H9 (cell line): ENCODE results near the gene FBXL19. TPM values are rescaled to one million over a fixed set of nuclear protein-coding genes. Genes with fewer than 3 reads are reported as not detected.

Source experiments
- DNase-seq: peaks from one replicate; pipeline ENCODE4 v3.0.0-alpha.2; 2017
- H2AFZ ChIP-seq: one replicate; pipeline ENCODE4 v1.6.1; 2013; ENCODE audit warnings: mild to moderate bottlenecking, low read length, control low read depth, moderate library complexity
- H2AK5ac ChIP-seq: 2 replicates; pipeline ENCODE4 v1.6.1; 2013; ENCODE audit warnings: low read length, control low read depth, mixed read lengths; ENCODE audit not compliant: insufficient read length
- H2BK120ac ChIP-seq: one replicate; pipeline ENCODE4 v1.6.1; 2013; ENCODE audit warnings: low read depth, mild to moderate bottlenecking, low read length, control low read depth, inconsistent platforms; ENCODE audit not compliant: poor library complexity, severe bottlenecking
- H2BK12ac ChIP-seq: 2 replicates; pipeline ENCODE4 v1.6.1; 2013; ENCODE audit warnings: low read length, control low read depth, mixed read lengths, low read depth; ENCODE audit not compliant: insufficient read length
- H2BK15ac ChIP-seq: 2 replicates; pipeline ENCODE4 v1.6.1; 2013; ENCODE audit warnings: low read depth, low read length, control low read depth
- H2BK20ac ChIP-seq: one replicate; pipeline ENCODE4 v1.6.1; 2013; ENCODE audit warnings: low read depth, mild to moderate bottlenecking, low read length, control low read depth, inconsistent platforms; ENCODE audit not compliant: poor library complexity, severe bottlenecking
- H2BK5ac ChIP-seq: 2 replicates; pipeline ENCODE4 v1.6.1; 2013; ENCODE audit warnings: low read length, control low read depth, mixed read lengths; ENCODE audit not compliant: insufficient read length
- H3K14ac ChIP-seq: 2 replicates; pipeline ENCODE4 v1.6.1; 2013; ENCODE audit warnings: low read length, control low read depth; ENCODE audit not compliant: insufficient read depth
- H3K18ac ChIP-seq: 2 replicates; pipeline ENCODE4 v1.6.1; 2013; ENCODE audit warnings: low read depth, mild to moderate bottlenecking, mixed read lengths, low read length, control low read depth; ENCODE audit not compliant: insufficient read length
- H3K23ac ChIP-seq: 2 replicates; pipeline ENCODE4 v1.6.1; 2013; ENCODE audit warnings: low read length, control low read depth, mixed read lengths, low read depth; ENCODE audit not compliant: insufficient read length
- H3K23me2 ChIP-seq: 2 replicates; pipeline ENCODE4 v1.6.1; 2013; ENCODE audit warnings: low read depth, mild to moderate bottlenecking, mixed read lengths, low read length, control low read depth; ENCODE audit not compliant: insufficient read length, poor library complexity, severe bottlenecking
- H3K27ac ChIP-seq: 2 replicates; pipeline ENCODE4 v1.5.1; 2013; ENCODE audit warnings: low read length, control low read depth, mixed read lengths, low read depth; ENCODE audit not compliant: insufficient read length
- H3K27me3 ChIP-seq: 2 replicates; pipeline ENCODE4 v1.6.1; 2013; ENCODE audit warnings: low read length, control low read depth, inconsistent platforms; ENCODE audit not compliant: insufficient read depth
- H3K4ac ChIP-seq: 2 replicates; pipeline ENCODE4 v1.6.1; 2013; ENCODE audit warnings: low read depth, mild to moderate bottlenecking, control low read depth, inconsistent platforms, low read length, moderate library complexity
- H3K4me1 ChIP-seq: 2 replicates; pipeline ENCODE4 v1.6.1; 2013; ENCODE audit warnings: low read length, control low read depth, inconsistent platforms; ENCODE audit not compliant: insufficient read depth
- H3K4me2 ChIP-seq: 2 replicates; pipeline ENCODE4 v1.6.1; 2013; ENCODE audit warnings: low read length, control low read depth, mixed read lengths; ENCODE audit not compliant: insufficient read length, insufficient read depth
- H3K56ac ChIP-seq: 2 replicates; pipeline ENCODE4 v1.6.1; 2013; ENCODE audit warnings: low read depth, mild to moderate bottlenecking, mixed read lengths, low read length, control low read depth; ENCODE audit not compliant: insufficient read length
- H3K79me1 ChIP-seq: 2 replicates; pipeline ENCODE4 v1.6.1; 2013; ENCODE audit warnings: low read depth, mild to moderate bottlenecking, moderate library complexity, low read length, control low read depth, inconsistent platforms; ENCODE audit not compliant: insufficient read depth, poor library complexity, severe bottlenecking
- H3K79me2 ChIP-seq: 2 replicates; pipeline ENCODE4 v1.6.1; 2013; ENCODE audit warnings: low read length, control low read depth, inconsistent platforms; ENCODE audit not compliant: insufficient read depth
- H3K9ac ChIP-seq: 2 replicates; pipeline ENCODE4 v1.6.1; 2013; ENCODE audit warnings: low read length, control low read depth, mixed read lengths; ENCODE audit not compliant: insufficient read length; ENCODE audit errors: extremely low read depth
- H3K9me3 ChIP-seq: one replicate; pipeline ENCODE4 v1.6.1; 2013; ENCODE audit warnings: low read depth, low read length, inconsistent platforms; ENCODE audit not compliant: control insufficient read depth
- H3T11ph ChIP-seq: one replicate; pipeline ENCODE4 v1.6.1; 2013; ENCODE audit warnings: mild to moderate bottlenecking, low read length, control low read depth, inconsistent platforms
- H4K20me1 ChIP-seq: one replicate; pipeline ENCODE4 v1.6.1; 2013; ENCODE audit not compliant: control insufficient read depth, insufficient read length, insufficient read depth
- H4K5ac ChIP-seq: 2 replicates; pipeline ENCODE4 v1.6.1; 2013; ENCODE audit warnings: low read depth, mild to moderate bottlenecking, mixed read lengths, low read length, control low read depth; ENCODE audit not compliant: insufficient read length
- H4K8ac ChIP-seq: replicated peaks from 2 replicates; pipeline ENCODE4 v1.6.1; 2013; ENCODE audit warnings: low read length, control low read depth, mixed read lengths, low read depth; ENCODE audit not compliant: insufficient read length
- H4K91ac ChIP-seq: 2 replicates; pipeline ENCODE4 v1.6.1; 2013; ENCODE audit warnings: low read depth, mild to moderate bottlenecking, moderate library complexity, mixed read lengths, low read length, control low read depth; ENCODE audit not compliant: insufficient read length
- H3K27ac Mint-ChIP-seq, 3 experiments: 2 replicates in 2 of 3; 3 replicates in 1 of 3; pipeline ENCODE4 v1.8.0; 2020 to 2021; ENCODE audit warnings: mixed read lengths in 3 of 3, mild to moderate bottlenecking in 1 of 3, moderate library complexity in 1 of 3
- H3K27me3 Mint-ChIP-seq: 2 replicates; pipeline ENCODE4 v1.8.0; 2021; ENCODE audit warnings: low read depth, mild to moderate bottlenecking, moderate library complexity, mixed read lengths
- H3K36me3 Mint-ChIP-seq, 3 experiments: 2 replicates in 2 of 3; 3 replicates in 1 of 3; pipeline ENCODE4 v1.8.0; 2020 to 2021; ENCODE audit warnings: low read depth in 3 of 3, mixed read lengths in 3 of 3; ENCODE audit not compliant: insufficient read depth in 1 of 3
- H3K4me1 Mint-ChIP-seq, 2 experiments: 2 replicates each; pipeline ENCODE4 v1.8.0; 2020; ENCODE audit warnings: mixed read lengths in 2 of 2
- H3K4me3 Mint-ChIP-seq, 2 experiments: 2 replicates in 1 of 2; 3 replicates in 1 of 2; pipeline ENCODE4 v1.8.0; 2020 to 2021; ENCODE audit warnings: mild to moderate bottlenecking in 2 of 2, mixed read lengths in 2 of 2, moderate library complexity in 1 of 2
- H3K9me3 Mint-ChIP-seq, 2 experiments: 2 replicates in 1 of 2; 3 replicates in 1 of 2; pipeline ENCODE4 v1.8.0; 2020; ENCODE audit warnings: mild to moderate bottlenecking in 2 of 2, mixed read lengths in 2 of 2, moderate library complexity in 1 of 2
- WGBS: extraction: QIAGEN DNeasy Blood & Tissue Kit; methylation state at CpG from one replicate; pipeline ENCODE4 v1.1.7; 2013; ENCODE audit warnings: missing lambda C conversion rate, low lambda C conversion rate, mixed read lengths; ENCODE audit not compliant: insufficient read length; ENCODE audit errors: extremely low coverage; 5-methylcytosine and 5-hydroxymethylcytosine counted together
- total RNA-seq: library from RNA; stranded (reverse); gene quantifications from 2 replicates; pipeline ENCODE4 v1.2.1, GENCODE V29; 2021
- TF ChIP-seq, protein P1 (sequence below): fragments of 200-600 bp; sonication (generic); conservative IDR thresholded peaks from 3 replicates; pipeline ENCODE4 v1.8.0; 2021; ENCODE audit warnings: antibody characterized with exemption, mild to moderate bottlenecking

Gene FBXL19
- total RNA-seq, 1 experiment from 2014 or later: 66.8 TPM

DNA sequence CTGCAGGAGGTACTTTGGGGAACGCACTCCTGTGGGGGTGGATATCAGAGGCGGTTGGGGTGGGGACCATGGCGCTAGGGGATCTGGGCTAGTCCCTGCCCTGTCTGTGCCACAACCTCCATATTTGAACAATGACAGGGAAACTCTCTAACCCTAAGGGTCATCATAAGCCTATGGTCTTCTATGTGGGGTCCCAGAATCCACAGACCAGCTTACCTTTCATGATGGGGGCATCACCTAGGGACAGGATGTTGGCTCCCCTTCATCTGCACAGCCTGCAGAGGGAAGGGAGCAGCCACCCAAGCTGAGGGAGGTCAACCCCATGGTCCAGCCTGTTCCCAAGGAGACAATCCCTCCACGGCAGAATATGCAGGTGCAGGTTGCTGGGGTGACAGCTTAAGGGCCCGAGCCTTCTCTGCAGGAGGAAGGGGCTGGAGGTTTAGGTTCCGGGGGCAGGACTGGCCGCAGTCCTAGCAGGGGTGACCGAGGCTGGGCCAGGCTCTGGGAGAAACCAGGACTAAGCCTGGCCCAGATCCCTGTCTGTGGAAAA lies 27.2 kb downstream of the FBXL19 start:
- no peaks in the 10 kb centered on the region for H3K79me1 ChIP-seq
- H2AFZ ChIP-seq: no peak overlapping the region
- Mint-ChIP-seq H3K27ac (peak overlapping the region in 1 of 3 experiments; percentile 48; a peak in 2 of 7 replicates), H3K36me3 (peaks cover 4 to 13% (median 5%) of the 10 kb centered on the region in 3 experiments; a peak in 6 of 7 replicates), H3K9me3 (no peaks in the 10 kb centered on the region), H3K4me1 (peaks cover 26 to 28% of the 10 kb centered on the region in 2 experiments), H3K27me3 (peaks cover 4% of the 10 kb centered on the region; the same call in 1 of the 2 replicates), H3K4me3 (peak overlapping the region; percentile 79 to 91)
- no CpG with 5 or more reads among the region's 8 CpGs for WGBS
- no peak overlapping the region for H2BK12ac ChIP-seq
- no peak overlapping the region for H3T11ph ChIP-seq
- H3K27ac ChIP-seq: no peak overlapping the region
- peak overlapping the region; percentile 71 for H3K4me2 ChIP-seq
- H3K4ac ChIP-seq: no peak overlapping the region
- no peak overlapping the region for H2BK15ac ChIP-seq
- no peak overlapping the region for H4K5ac ChIP-seq
- H2BK120ac ChIP-seq: no peak overlapping the region
- TF ChIP-seq, protein P1, sequence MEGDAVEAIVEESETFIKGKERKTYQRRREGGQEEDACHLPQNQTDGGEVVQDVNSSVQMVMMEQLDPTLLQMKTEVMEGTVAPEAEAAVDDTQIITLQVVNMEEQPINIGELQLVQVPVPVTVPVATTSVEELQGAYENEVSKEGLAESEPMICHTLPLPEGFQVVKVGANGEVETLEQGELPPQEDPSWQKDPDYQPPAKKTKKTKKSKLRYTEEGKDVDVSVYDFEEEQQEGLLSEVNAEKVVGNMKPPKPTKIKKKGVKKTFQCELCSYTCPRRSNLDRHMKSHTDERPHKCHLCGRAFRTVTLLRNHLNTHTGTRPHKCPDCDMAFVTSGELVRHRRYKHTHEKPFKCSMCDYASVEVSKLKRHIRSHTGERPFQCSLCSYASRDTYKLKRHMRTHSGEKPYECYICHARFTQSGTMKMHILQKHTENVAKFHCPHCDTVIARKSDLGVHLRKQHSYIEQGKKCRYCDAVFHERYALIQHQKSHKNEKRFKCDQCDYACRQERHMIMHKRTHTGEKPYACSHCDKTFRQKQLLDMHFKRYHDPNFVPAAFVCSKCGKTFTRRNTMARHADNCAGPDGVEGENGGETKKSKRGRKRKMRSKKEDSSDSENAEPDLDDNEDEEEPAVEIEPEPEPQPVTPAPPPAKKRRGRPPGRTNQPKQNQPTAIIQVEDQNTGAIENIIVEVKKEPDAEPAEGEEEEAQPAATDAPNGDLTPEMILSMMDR: no peak
- no peak overlapping the region for H3K23ac ChIP-seq
- H4K8ac ChIP-seq: no peak overlapping the region
- no peak overlapping the region for H3K14ac ChIP-seq
- H4K20me1 ChIP-seq: no peaks in the 10 kb centered on the region
- H3K18ac ChIP-seq: no peak overlapping the region
- no peak overlapping the region for H3K56ac ChIP-seq
- peaks cover 11% of the 10 kb centered on the region for H3K23me2 ChIP-seq
- H3K79me2 ChIP-seq: no peaks in the 10 kb centered on the region
- H4K91ac ChIP-seq: no peak overlapping the region
- no peak overlapping the region for H3K9ac ChIP-seq
- no peaks in the 10 kb centered on the region for H3K27me3 ChIP-seq
- no peak overlapping the region for H2BK20ac ChIP-seq
- no peaks in the 10 kb centered on the region for H3K9me3 ChIP-seq
- H3K4me1 ChIP-seq: no peaks in the 10 kb centered on the region
- H2BK5ac ChIP-seq: no peak overlapping the region
- DNase-seq: no peak
- H2AK5ac ChIP-seq: no peak overlapping the region
